Neural progenitor cell (in vitro differentiated cells): Measurements from ENCODE around the gene RBM15B.

Experiments used
- EZH2 ChIP-seq: fragments of 200-600 bp; sonication (generic); IDR thresholded peaks from 2 replicates; pipeline ENCODE4 v1.6.1; 2017; ENCODE audit warnings: antibody characterized with exemption, mild to moderate bottlenecking, moderate library complexity
- TF ChIP-seq, protein P1 (sequence below): fragments of 200-600 bp; sonication (generic); IDR thresholded peaks from 2 replicates; pipeline ENCODE4 v1.5.1; 2017; ENCODE audit warnings: antibody characterized with exemption, mild to moderate bottlenecking

DNA sequence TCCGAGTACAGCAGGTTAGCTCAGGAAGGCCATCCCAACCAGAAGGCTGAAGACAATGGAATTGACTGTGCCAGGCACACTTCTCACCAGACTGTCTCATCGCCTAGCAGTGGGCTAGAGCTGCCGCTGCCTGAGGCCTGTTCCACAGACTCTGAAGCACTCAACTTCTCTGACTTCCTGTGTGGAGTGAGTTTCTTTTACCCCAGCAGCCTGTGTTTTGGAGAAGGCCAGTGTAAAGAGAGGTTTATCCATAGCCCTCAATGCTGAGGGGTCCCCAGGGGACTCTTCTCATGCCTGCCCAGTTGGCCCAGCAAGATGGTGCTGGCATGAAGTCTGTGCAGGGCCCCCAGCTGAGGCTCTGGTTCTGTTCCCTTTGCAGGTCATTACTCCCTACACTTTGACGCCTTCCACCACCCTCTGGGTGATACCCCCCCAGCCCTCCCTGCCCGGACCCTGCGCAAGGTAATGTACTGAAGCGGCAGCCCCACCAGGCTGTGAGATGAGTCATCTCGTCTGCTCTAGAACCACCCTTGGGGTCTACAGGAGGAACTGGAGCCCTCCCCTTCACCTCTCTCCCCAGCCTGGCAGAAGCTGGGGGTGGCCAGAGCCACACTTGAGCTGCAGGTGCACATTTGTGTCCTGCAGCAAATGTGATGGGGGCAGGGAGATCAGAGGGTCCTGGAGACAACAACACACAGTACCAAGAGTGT, 11.2 kb upstream of the RBM15B start:
- TF ChIP-seq, protein P1, sequence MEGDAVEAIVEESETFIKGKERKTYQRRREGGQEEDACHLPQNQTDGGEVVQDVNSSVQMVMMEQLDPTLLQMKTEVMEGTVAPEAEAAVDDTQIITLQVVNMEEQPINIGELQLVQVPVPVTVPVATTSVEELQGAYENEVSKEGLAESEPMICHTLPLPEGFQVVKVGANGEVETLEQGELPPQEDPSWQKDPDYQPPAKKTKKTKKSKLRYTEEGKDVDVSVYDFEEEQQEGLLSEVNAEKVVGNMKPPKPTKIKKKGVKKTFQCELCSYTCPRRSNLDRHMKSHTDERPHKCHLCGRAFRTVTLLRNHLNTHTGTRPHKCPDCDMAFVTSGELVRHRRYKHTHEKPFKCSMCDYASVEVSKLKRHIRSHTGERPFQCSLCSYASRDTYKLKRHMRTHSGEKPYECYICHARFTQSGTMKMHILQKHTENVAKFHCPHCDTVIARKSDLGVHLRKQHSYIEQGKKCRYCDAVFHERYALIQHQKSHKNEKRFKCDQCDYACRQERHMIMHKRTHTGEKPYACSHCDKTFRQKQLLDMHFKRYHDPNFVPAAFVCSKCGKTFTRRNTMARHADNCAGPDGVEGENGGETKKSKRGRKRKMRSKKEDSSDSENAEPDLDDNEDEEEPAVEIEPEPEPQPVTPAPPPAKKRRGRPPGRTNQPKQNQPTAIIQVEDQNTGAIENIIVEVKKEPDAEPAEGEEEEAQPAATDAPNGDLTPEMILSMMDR, result no peak
- TF ChIP-seq EZH2, result no peak
